NCI-H69 (cell line): ENCODE measurements around the gene MRPL14.
"Not testable (repeated sequence)": the region's sequence is repeated elsewhere in the genome, so short reads cannot be mapped to it uniquely, and the experiment has no call there.

Source experiments
- DNase-seq: peaks from one replicate; lab custom pipeline; 2025; lab: John Stamatoyannopoulos, UW

Gene MRPL14

DNA sequence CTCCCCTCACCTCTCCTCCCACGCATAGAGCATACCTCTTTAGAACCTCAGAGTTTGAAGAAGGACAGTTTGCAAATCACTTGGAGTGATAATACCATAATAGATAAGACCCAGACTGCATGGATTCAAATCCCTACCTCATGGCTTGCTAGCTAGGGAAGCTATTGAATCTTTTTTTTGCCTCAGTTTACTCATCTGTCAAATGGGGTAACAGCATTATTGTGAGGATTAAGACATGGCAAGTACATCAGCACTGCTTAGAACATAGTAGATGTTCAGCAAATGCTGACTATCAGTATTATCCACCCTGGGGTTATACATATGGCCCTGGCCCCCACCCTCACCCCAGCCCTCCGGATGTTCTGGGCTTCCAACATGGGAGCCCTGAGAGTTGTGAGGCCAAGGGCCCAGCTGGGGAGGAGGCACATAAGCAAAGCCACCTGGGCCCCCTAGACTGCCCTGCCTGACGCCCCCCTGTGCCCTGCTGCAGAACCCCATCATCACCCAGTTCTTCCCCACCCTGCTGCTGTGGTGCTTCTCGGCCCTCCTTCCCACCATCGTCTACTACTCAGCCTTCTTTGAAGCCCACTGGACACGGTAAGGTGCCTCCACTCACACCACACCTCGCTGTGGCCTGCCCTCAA is 22.2 kb upstream of the MRPL14 start:
- no peak for DNase-seq

GRCh38 chr6:44148306-44148705 is 21.1 kb upstream of the MRPL14 start:
- no peak for DNase-seq

GRCh38 chr6:44147256-44147655 is 20.0 kb upstream of the MRPL14 start:
- no peak for DNase-seq

- DNase-seq = no peak
Measured at GRCh38 chr6:44146685-44147084, 19.4 kb upstream of the MRPL14 start.

GRCh38 chr6:44145839-44146238 is 18.6 kb upstream of the MRPL14 start:
- DNase-seq = no peak

- not testable (repeated sequence) for DNase-seq
Measured at GRCh38 chr6:44144536-44144935, 17.3 kb upstream of the MRPL14 start.

DNA sequence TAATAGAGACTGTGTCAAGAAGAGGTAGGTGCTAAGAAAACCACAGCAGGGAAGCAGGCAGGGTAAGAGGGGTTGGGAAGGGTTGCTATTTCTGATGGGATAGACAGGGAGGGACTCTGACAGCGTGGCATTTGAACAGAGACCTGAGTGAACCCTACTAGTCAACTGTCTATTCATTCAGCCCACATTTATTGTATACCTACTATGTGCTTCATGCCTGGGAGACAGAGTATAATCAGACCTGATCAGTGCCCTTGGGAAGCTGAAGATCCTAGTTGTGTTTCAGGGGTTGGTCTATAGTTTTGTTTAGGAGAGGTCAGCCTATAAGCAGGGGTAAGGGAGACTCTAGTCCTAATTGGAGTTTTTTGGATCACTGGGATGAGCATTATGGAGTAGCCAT is 16.5 kb upstream of the MRPL14 start:
- DNase-seq = no peak

DNA sequence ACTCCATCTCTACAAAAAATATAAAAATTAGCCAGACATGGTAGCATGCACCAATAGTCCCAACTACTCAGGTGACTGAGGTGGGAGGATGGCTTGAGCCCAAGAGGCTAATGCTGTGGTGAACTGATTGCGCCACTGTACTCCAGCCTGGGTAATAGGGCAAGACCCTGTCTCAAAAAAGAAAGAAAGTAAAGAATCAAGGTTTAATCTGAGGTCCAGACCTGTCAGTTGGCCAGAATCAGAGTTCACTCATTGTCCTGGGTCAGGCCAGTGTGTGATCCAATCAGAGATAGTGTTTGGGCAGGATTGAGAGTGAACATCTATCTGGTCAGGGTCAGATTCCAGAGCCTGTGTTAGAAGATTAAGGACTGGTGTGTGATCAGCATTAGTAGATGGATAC is 15.6 kb upstream of the MRPL14 start:
- no peak for DNase-seq

GRCh38 chr6:44139351-44139743 is 12.1 kb upstream of the MRPL14 start:
- DNase-seq = no peak

DNA sequence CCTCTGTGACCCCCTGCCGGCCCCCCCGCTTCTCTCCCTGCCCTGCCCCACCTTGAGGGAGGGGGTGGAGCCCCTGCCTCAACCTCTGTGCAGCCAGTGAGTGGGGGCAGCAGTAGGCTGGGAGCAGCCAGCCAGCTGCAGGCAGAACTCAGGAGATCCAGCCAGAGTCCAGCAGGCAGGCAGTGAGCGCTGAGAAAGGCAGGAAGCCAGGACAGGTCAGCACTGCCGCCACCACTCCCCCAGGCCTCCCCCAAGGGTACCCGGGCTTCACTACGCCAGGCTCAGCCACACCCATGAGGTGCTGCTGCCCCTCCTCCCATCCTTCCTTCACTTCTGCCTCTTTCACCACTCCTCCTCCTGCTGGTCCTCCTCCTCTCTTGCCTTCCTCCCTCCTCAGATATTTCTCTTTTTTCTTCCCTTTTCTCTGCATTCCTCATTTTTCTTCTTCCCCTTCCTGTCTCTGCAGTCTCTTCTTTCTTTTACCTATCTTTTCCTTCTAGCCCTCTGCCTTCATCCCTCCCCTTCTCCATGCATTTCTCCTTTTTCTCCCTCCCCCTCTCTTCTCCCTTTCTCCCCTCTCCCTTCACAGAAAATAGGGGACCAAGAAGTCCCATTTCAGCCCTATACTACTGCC is 11.6 kb upstream of the MRPL14 start:
- no peak for DNase-seq

- no peak for DNase-seq
Measured at GRCh38 chr6:44135875-44136274, 8.6 kb upstream of the MRPL14 start.

GRCh38 chr6:44135173-44135758 is 8.0 kb upstream of the MRPL14 start:
- no peak for DNase-seq

GRCh38 chr6:44133981-44134711 is 6.9 kb upstream of the MRPL14 start:
- DNase-seq = no peak

GRCh38 chr6:44133003-44133931 is 6.0 kb upstream of the MRPL14 start:
- DNase-seq = peak; percentile 91

DNA sequence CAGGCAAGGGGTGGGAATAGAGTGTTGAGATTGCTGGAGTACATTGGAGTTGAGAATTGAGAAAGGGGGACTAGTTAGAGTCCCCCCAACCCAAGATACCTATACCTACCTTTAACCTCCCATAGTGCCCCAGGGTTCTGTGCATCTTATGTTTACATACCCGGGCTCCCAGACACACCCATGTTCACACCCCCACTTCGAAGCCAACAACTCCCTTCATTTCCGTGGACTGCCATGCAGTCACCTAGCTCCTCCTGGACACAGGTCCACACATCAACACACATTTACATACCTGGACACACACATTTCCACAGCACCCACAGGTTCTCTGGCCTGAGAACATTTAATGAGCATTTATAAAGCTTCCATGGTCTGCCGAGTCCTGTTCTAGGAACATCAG is 5.2 kb upstream of the MRPL14 start:
- no peak for DNase-seq

GRCh38 chr6:44131892-44132291 is 4.6 kb upstream of the MRPL14 start:
- peak; percentile 87 for DNase-seq

- no peak for DNase-seq
Measured at GRCh38 chr6:44129841-44130322, 2.6 kb upstream of the MRPL14 start.

- peak; percentile 43 for DNase-seq
Measured at GRCh38 chr6:44128020-44128917, 1.0 kb upstream of the MRPL14 start.

GRCh38 chr6:44126320-44127149 is 717 bp downstream of the MRPL14 start:
- peak; percentile 79 for DNase-seq

- peak; percentile 32 for DNase-seq
Measured at GRCh38 chr6:44123544-44123943, 3.7 kb downstream of the MRPL14 start.
